NCI-H2196 treated with DMSO at 0.1 percent for 48 hours (cell line): ENCODE results near the gene OR51Q1.

Experiments used
- DNase-seq: peaks from one replicate; lab custom pipeline; 2025; ENCODE audit not compliant: unreplicated experiment; lab: John Stamatoyannopoulos, UW

OR51Q1 gene, protein sequence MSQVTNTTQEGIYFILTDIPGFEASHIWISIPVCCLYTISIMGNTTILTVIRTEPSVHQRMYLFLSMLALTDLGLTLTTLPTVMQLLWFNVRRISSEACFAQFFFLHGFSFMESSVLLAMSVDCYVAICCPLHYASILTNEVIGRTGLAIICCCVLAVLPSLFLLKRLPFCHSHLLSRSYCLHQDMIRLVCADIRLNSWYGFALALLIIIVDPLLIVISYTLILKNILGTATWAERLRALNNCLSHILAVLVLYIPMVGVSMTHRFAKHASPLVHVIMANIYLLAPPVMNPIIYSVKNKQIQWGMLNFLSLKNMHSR

GRCh38 chr11:5421811-5422210 is at the start of gene OR51Q1:
TSS of gene OR51Q1 (plus strand) at chr11:5422111. CDS start at chr11:5422201, 90 bp downstream.
- no peak for DNase-seq

DNA sequence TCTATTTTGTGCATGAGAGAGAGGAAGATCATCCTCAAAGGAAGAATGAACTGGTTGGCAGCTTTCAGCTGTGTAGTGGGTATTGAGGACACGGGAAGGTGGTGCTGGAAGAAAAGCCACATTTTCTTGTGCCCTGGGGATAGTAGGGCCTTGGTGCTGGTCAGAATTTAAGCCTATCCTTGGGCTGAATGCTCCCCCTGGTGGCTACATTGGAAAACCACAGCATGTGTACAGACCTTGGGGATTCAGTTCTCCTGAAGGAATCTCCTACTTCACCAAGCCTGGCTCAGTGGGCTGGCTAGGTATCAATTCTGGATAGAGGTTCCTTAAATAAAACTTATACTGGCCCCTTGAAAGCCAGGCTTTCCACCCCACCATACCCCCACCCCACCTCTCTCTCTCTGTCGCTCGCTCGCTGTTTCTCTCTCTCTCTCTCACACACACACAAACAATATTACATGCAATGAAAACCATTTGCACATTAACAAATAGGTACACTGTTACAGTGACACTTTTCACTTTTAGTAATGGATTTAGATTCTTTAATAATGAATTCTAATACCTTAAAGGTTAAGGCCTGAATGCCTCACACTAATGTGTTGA is 41.1 kb upstream of the OR51Q1 start:
- DNase-seq, result peak; percentile 39

DNA sequence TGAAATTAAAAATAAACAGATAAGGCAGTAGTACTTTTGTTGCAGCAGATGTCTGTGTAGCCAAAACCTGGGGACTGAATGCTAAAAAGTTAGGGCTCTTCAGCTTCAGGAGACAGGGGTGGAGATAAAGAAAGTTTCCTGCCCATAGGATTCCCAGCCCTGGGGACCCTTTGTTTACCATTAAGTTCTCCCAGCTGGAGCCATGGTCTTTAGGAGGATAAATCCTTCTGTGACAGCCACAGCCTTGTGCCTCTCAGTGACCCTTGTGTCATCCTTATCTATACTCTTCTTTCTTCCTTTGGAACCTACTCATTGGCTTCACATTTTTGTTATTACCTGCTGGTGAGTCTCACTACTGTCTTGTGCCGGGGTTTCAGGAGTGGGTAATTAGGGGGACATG is 38.3 kb upstream of the OR51Q1 start, which contains the start of gene OR51M1:
Gene OR51M1 (plus strand): TSS at position 237 of the 400 bp plus-strand sequence. CDS start 5,587 bp downstream, outside the sequence.
- DNase-seq, result no peak

DNA sequence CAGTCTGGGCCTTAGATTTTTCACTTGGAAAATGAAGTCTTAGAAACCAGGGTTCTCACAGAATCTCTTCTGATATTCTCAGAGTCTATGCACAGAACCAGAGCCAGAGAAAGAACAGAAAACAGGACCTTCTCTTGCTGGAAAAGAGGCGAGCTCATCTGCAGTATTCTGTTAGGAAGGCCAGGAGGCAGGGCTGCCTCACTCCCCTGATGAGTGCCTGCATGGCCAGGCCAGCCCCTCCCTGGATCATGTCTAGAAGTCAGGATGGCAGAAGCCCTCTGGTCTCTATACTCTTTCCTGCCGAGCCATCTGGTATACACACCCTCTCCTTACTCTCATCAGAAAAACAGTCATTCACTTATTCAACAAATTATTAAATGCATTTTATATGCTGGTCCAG is 37.6 kb upstream of the OR51Q1 start:
- DNase-seq, result no peak

DNA sequence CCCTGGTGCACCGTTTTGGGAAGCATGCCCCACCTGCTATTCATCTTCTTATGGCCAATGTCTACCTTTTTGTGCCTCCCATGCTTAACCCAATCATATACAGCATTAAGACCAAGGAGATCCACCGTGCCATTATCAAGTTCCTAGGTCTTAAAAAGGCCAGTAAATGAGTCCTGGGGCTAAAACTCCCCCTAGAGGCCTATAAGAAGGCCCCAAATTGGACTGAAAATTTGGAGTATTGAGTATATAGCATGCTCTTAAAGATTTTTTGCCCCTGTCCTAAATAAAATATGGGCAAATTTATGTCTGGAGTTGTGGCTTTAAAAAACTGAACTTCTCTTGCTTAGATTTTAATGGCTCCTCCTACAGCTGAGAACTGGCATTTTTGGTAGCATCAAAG is 31.7 kb upstream of the OR51Q1 start:
- no peak for DNase-seq

- no peak for DNase-seq
Measured at GRCh38 chr11:5394091-5394490, 27.8 kb upstream of the OR51Q1 start.

GRCh38 chr11:5398936-5399335 is 23.0 kb upstream of the OR51Q1 start:
- no peak for DNase-seq

GRCh38 chr11:5405173-5405572 is 16.7 kb upstream of the OR51Q1 start:
- DNase-seq, result no peak

GRCh38 chr11:5420993-5421392 is 918 bp upstream of the OR51Q1 start:
- no peak for DNase-seq

DNA sequence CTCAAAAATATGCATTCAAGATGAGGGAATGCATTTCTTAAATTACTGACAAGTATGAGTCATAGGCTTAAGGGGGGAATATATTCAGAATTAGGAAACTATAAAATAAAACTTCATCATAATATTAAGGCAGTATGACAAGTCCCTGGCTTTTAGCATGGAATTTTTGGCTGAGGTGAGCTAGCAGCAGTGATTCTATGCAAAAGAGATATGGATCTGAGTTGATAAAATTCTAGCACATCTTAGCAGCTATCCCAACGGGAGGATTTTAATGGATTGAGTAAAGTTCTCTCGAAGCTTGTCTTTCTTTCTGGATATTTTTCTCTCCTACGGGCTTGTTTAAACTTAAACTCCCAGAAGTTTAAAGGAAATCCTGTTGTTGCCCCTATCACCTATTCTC is 1.2 kb downstream of the OR51Q1 start:
- no peak for DNase-seq

DNA sequence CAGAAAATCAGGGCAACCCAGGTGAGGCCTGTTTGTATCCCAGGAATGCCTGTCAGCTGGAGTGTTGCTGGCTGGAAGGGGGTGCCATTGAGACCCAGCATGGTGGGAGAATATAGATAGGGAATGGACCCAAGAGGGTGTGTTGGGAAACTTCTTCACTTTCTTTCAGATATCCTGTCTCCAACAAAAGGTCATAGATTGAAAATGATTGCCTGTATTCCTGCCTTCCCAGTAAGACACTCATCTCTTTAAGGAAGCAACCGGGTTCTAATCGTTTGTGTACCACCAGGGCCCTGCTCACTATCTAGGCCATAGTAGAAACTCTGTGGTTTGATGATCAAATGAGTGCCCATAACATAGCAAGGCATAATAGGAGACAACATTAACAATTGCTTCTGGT is 19.5 kb downstream of the OR51Q1 start, which contains the start of gene OR51I1:
Gene OR51I1 (minus strand): TSS at position 101 of the 400 bp plus-strand sequence. CDS start 0 bp downstream, at position 101.
- DNase-seq, result no peak

DNA sequence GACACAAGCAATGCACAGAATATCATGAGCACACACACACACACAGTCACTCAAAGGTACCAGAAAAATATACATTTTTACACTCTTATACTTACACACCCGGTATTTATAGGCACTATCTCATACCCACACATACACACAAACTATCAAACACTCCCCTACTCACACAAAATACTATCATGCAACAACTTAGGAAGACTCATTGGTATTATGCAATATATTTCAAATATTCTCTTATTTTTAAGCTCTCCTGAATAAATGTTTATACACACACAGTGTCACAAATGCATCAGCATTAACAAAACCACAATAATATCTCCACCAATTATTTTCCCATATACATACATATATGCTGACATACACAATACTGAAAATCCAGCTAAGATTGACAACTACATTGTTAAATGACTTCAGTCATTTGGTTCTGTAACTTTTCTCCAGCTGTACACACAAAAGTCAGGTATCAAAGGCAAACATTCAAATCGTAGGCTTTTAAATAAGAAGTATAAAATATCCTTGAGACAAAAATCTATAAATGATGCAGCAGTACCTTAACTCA is 22.0 kb downstream of the OR51Q1 start:
- DNase-seq, result no peak

DNA sequence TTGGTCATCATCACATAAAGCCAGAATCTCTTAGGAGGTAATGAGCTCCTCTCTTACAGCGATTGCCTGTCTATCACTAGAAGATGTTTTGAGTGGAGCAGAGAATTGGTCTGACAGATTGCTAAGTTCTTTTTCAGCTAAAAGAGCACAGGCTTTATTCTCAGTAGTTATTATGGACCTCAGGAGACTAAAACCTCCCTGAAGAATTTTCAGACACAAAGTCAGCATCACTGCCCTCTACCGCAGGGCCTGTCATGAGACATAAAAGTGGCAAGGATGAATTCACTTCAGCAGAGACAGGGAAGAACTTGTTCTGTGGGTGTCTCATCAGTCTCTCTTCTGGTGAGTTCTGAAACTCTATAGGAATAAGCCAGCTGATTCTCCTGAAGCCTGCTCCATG is 27.1 kb downstream of the OR51Q1 start, which contains the start of gene OR51I2:
Gene OR51I2 (plus strand): TSS at position 301 of the 400 bp plus-strand sequence. CDS start 4,166 bp downstream, outside the sequence.
- DNase-seq, result no peak

GRCh38 chr11:5449432-5449831 is 27.5 kb downstream of the OR51Q1 start:
- DNase-seq, result no peak

GRCh38 chr11:5460983-5461621 is 39.2 kb downstream of the OR51Q1 start:
- no peak for DNase-seq

DNA sequence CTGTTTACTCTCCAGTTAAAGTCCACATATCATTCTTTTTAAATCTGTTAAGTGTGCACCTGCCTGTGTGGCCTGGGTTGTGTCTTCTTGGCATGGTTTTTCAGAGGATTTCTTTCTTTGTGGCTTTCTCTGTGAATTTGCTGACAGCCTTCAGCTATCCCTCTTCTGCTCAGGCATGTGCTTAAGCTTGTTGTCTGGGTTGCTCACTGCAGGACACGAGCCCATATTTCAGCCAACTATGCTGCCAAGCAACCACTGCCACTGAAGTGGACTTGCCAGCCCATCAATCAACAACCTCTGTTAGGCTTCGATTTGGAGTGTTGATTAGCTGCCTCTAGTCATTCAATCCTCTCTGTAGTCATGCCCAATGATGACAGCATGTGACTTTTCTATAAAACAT is 45.6 kb downstream of the OR51Q1 start:
- DNase-seq, result no peak
